H9 (cell line): Measurements from ENCODE around the gene HNRNPR. TPM values are rescaled to one million over a fixed set of nuclear protein-coding genes. Genes with fewer than 3 reads are reported as not detected.

Experiments used
- DNase-seq: peaks from one replicate; pipeline ENCODE4 v3.0.0-alpha.2; 2017
- H2AFZ ChIP-seq: one replicate; pipeline ENCODE4 v1.6.1; 2013; ENCODE audit warnings: mild to moderate bottlenecking, low read length, control low read depth, moderate library complexity
- H2AK5ac ChIP-seq: 2 replicates; pipeline ENCODE4 v1.6.1; 2013; ENCODE audit warnings: low read length, control low read depth, mixed read lengths; ENCODE audit not compliant: insufficient read length
- H2BK120ac ChIP-seq: one replicate; pipeline ENCODE4 v1.6.1; 2013; ENCODE audit warnings: low read depth, mild to moderate bottlenecking, low read length, control low read depth, inconsistent platforms; ENCODE audit not compliant: poor library complexity, severe bottlenecking
- H2BK12ac ChIP-seq: 2 replicates; pipeline ENCODE4 v1.6.1; 2013; ENCODE audit warnings: low read length, control low read depth, mixed read lengths, low read depth; ENCODE audit not compliant: insufficient read length
- H2BK15ac ChIP-seq: 2 replicates; pipeline ENCODE4 v1.6.1; 2013; ENCODE audit warnings: low read depth, low read length, control low read depth
- H2BK20ac ChIP-seq: one replicate; pipeline ENCODE4 v1.6.1; 2013; ENCODE audit warnings: low read depth, mild to moderate bottlenecking, low read length, control low read depth, inconsistent platforms; ENCODE audit not compliant: poor library complexity, severe bottlenecking
- H2BK5ac ChIP-seq: 2 replicates; pipeline ENCODE4 v1.6.1; 2013; ENCODE audit warnings: low read length, control low read depth, mixed read lengths; ENCODE audit not compliant: insufficient read length
- H3K14ac ChIP-seq: 2 replicates; pipeline ENCODE4 v1.6.1; 2013; ENCODE audit warnings: low read length, control low read depth; ENCODE audit not compliant: insufficient read depth
- H3K18ac ChIP-seq: 2 replicates; pipeline ENCODE4 v1.6.1; 2013; ENCODE audit warnings: low read depth, mild to moderate bottlenecking, mixed read lengths, low read length, control low read depth; ENCODE audit not compliant: insufficient read length
- H3K23ac ChIP-seq: 2 replicates; pipeline ENCODE4 v1.6.1; 2013; ENCODE audit warnings: low read length, control low read depth, mixed read lengths, low read depth; ENCODE audit not compliant: insufficient read length
- H3K23me2 ChIP-seq: 2 replicates; pipeline ENCODE4 v1.6.1; 2013; ENCODE audit warnings: low read depth, mild to moderate bottlenecking, mixed read lengths, low read length, control low read depth; ENCODE audit not compliant: insufficient read length, poor library complexity, severe bottlenecking
- H3K27ac ChIP-seq: 2 replicates; pipeline ENCODE4 v1.5.1; 2013; ENCODE audit warnings: low read length, control low read depth, mixed read lengths, low read depth; ENCODE audit not compliant: insufficient read length
- H3K27me3 ChIP-seq: 2 replicates; pipeline ENCODE4 v1.6.1; 2013; ENCODE audit warnings: low read length, control low read depth, inconsistent platforms; ENCODE audit not compliant: insufficient read depth
- H3K4ac ChIP-seq: 2 replicates; pipeline ENCODE4 v1.6.1; 2013; ENCODE audit warnings: low read depth, mild to moderate bottlenecking, control low read depth, inconsistent platforms, low read length, moderate library complexity
- H3K4me1 ChIP-seq: 2 replicates; pipeline ENCODE4 v1.6.1; 2013; ENCODE audit warnings: low read length, control low read depth, inconsistent platforms; ENCODE audit not compliant: insufficient read depth
- H3K4me2 ChIP-seq: 2 replicates; pipeline ENCODE4 v1.6.1; 2013; ENCODE audit warnings: low read length, control low read depth, mixed read lengths; ENCODE audit not compliant: insufficient read length, insufficient read depth
- H3K56ac ChIP-seq: 2 replicates; pipeline ENCODE4 v1.6.1; 2013; ENCODE audit warnings: low read depth, mild to moderate bottlenecking, mixed read lengths, low read length, control low read depth; ENCODE audit not compliant: insufficient read length
- H3K79me1 ChIP-seq: 2 replicates; pipeline ENCODE4 v1.6.1; 2013; ENCODE audit warnings: low read depth, mild to moderate bottlenecking, moderate library complexity, low read length, control low read depth, inconsistent platforms; ENCODE audit not compliant: insufficient read depth, poor library complexity, severe bottlenecking
- H3K79me2 ChIP-seq: 2 replicates; pipeline ENCODE4 v1.6.1; 2013; ENCODE audit warnings: low read length, control low read depth, inconsistent platforms; ENCODE audit not compliant: insufficient read depth
- H3K9ac ChIP-seq: 2 replicates; pipeline ENCODE4 v1.6.1; 2013; ENCODE audit warnings: low read length, control low read depth, mixed read lengths; ENCODE audit not compliant: insufficient read length; ENCODE audit errors: extremely low read depth
- H3K9me3 ChIP-seq: one replicate; pipeline ENCODE4 v1.6.1; 2013; ENCODE audit warnings: low read depth, low read length, inconsistent platforms; ENCODE audit not compliant: control insufficient read depth
- H3T11ph ChIP-seq: one replicate; pipeline ENCODE4 v1.6.1; 2013; ENCODE audit warnings: mild to moderate bottlenecking, low read length, control low read depth, inconsistent platforms
- H4K20me1 ChIP-seq: one replicate; pipeline ENCODE4 v1.6.1; 2013; ENCODE audit not compliant: control insufficient read depth, insufficient read length, insufficient read depth
- H4K5ac ChIP-seq: 2 replicates; pipeline ENCODE4 v1.6.1; 2013; ENCODE audit warnings: low read depth, mild to moderate bottlenecking, mixed read lengths, low read length, control low read depth; ENCODE audit not compliant: insufficient read length
- H4K8ac ChIP-seq: replicated peaks from 2 replicates; pipeline ENCODE4 v1.6.1; 2013; ENCODE audit warnings: low read length, control low read depth, mixed read lengths, low read depth; ENCODE audit not compliant: insufficient read length
- H4K91ac ChIP-seq: 2 replicates; pipeline ENCODE4 v1.6.1; 2013; ENCODE audit warnings: low read depth, mild to moderate bottlenecking, moderate library complexity, mixed read lengths, low read length, control low read depth; ENCODE audit not compliant: insufficient read length
- H3K27ac Mint-ChIP-seq, 3 experiments: 2 replicates in 2 of 3; 3 replicates in 1 of 3; pipeline ENCODE4 v1.8.0; 2020 to 2021; ENCODE audit warnings: mixed read lengths in 3 of 3, mild to moderate bottlenecking in 1 of 3, moderate library complexity in 1 of 3
- H3K27me3 Mint-ChIP-seq: 2 replicates; pipeline ENCODE4 v1.8.0; 2021; ENCODE audit warnings: low read depth, mild to moderate bottlenecking, moderate library complexity, mixed read lengths
- H3K36me3 Mint-ChIP-seq, 3 experiments: 2 replicates in 2 of 3; 3 replicates in 1 of 3; pipeline ENCODE4 v1.8.0; 2020 to 2021; ENCODE audit warnings: low read depth in 3 of 3, mixed read lengths in 3 of 3; ENCODE audit not compliant: insufficient read depth in 1 of 3
- H3K4me1 Mint-ChIP-seq, 2 experiments: 2 replicates each; pipeline ENCODE4 v1.8.0; 2020; ENCODE audit warnings: mixed read lengths in 2 of 2
- H3K4me3 Mint-ChIP-seq, 2 experiments: 2 replicates in 1 of 2; 3 replicates in 1 of 2; pipeline ENCODE4 v1.8.0; 2020 to 2021; ENCODE audit warnings: mild to moderate bottlenecking in 2 of 2, mixed read lengths in 2 of 2, moderate library complexity in 1 of 2
- H3K9me3 Mint-ChIP-seq, 2 experiments: 2 replicates in 1 of 2; 3 replicates in 1 of 2; pipeline ENCODE4 v1.8.0; 2020; ENCODE audit warnings: mild to moderate bottlenecking in 2 of 2, mixed read lengths in 2 of 2, moderate library complexity in 1 of 2
- CTCF ChIP-seq: fragments of 200-600 bp; sonication (generic); conservative IDR thresholded peaks from 3 replicates; pipeline ENCODE4 v1.8.0; 2021; ENCODE audit warnings: antibody characterized with exemption, mild to moderate bottlenecking
- WGBS: extraction: QIAGEN DNeasy Blood & Tissue Kit; methylation state at CpG from one replicate; pipeline ENCODE4 v1.1.7; 2013; ENCODE audit warnings: missing lambda C conversion rate, low lambda C conversion rate, mixed read lengths; ENCODE audit not compliant: insufficient read length; ENCODE audit errors: extremely low coverage; 5-methylcytosine and 5-hydroxymethylcytosine counted together
- total RNA-seq: library from RNA; stranded (reverse); gene quantifications from 2 replicates; pipeline ENCODE4 v1.2.1, GENCODE V29; 2021

The HNRNPR gene
- total RNA-seq, 1 experiment from 2014 or later: 196 TPM

GRCh38 chr1:23383577-23384311, 39.7 kb upstream of the HNRNPR start:
- Histone ChIP-seq H4K5ac (no peak overlapping the region), H2BK12ac (no peak overlapping the region), H3K4ac (no peak overlapping the region), H3K4me1 (no peaks in the 10 kb centered on the region), H3K79me1 (no peaks in the 10 kb centered on the region), H3K4me2 (no peak overlapping the region), H3K27ac (no peak overlapping the region), H4K20me1 (no peaks in the 10 kb centered on the region), H3K79me2 (no peaks in the 10 kb centered on the region), H3K23me2 (no peaks in the 10 kb centered on the region), H3K56ac (no peak overlapping the region), H2BK15ac (no peak overlapping the region), H4K91ac (no peak overlapping the region), H3K18ac (no peak overlapping the region), H2BK20ac (no peak overlapping the region), H3K23ac (no peak overlapping the region), H3T11ph (no peak overlapping the region), H2AK5ac (no peak overlapping the region), H2AFZ (no peak overlapping the region), H3K9me3 (no peaks in the 10 kb centered on the region), H2BK120ac (no peak overlapping the region), H4K8ac (no peak overlapping the region), H2BK5ac (no peak overlapping the region), H3K9ac (no peak overlapping the region), H3K14ac (no peak overlapping the region), H3K27me3 (peaks cover 34% of the 10 kb centered on the region)
- H3K4me3 Mint-ChIP-seq: no peak overlapping the region
- no CpG with 5 or more reads among the region's 8 CpGs for WGBS
- no peak overlapping the region for H3K27ac Mint-ChIP-seq
- TF ChIP-seq CTCF: no peak
- H3K36me3 Mint-ChIP-seq: no peaks in the 10 kb centered on the region
- H3K9me3 Mint-ChIP-seq: no peaks in the 10 kb centered on the region
- DNase-seq: no peak
- no peaks in the 10 kb centered on the region for H3K4me1 Mint-ChIP-seq
- H3K27me3 Mint-ChIP-seq: no peaks in the 10 kb centered on the region
